ENCODE data around the gene THAP7. TPM values are rescaled to one million over a fixed set of nuclear protein-coding genes. Genes with fewer than 3 reads are reported as not detected.
A peak's percentile ranks its signal among the peaks of the same experiment; 100 is the strongest.

The THAP7 gene
- total RNA-seq, 2 experiments from 2014 or later = 22.1 to 26.8 TPM

GRCh38 chr22:21000987-21001600 is 824 bp downstream of the THAP7 start:
- ChIA-PET CTCF (interaction anchor here (0.7 kb wide), 1 partner anchor 42 kb away, joined by 3 read pairs; no protein-coding TSS in a partner anchor), POLR2A (interaction anchor here (0.6 to 1.1 kb wide), 4 partner anchors 10 to 21 kb away, joined by 3 to 7 read pairs (median 3); partner anchors contain the start of gene LZTR1)
- intact Hi-C loops (cut with micrococcal nuclease) = loop anchor here (5.0 kb wide), 1 partner anchor 581 kb away; no protein-coding TSS in a partner anchor
- Mint-ChIP-seq H3K36me3 (peaks cover 10% of the 10 kb centered on the region), H3K4me1 (ENCODE audit: low read depth) (peaks cover 21% of the 10 kb centered on the region), H3K9me3 (no peaks in the 10 kb centered on the region), H3K27ac (peak overlapping the region; percentile 97), H3K27me3 (no peaks in the 10 kb centered on the region), H3K4me3 (peak overlapping the region; percentile 94)
- DNase-seq = peak; percentile 29

- Mint-ChIP-seq H3K9me3 (no peaks in the 10 kb centered on the region), H3K4me3 (peak overlapping the region; percentile 94), H3K4me1 (ENCODE audit: low read depth) (peaks cover 21% of the 10 kb centered on the region), H3K27ac (peak overlapping the region; percentile 97), H3K36me3 (peaks cover 10% of the 10 kb centered on the region), H3K27me3 (no peaks in the 10 kb centered on the region)
- ChIA-PET POLR2A (interaction anchor here (0.6 to 1.6 kb wide), 6 partner anchors 9 to 20 kb away, joined by 3 to 7 read pairs (median 4); partner anchors contain the start of gene LZTR1), CTCF (interaction anchor here (0.7 to 1.9 kb wide), 4 partner anchors 18 to 115 kb away, joined by 3 to 6 read pairs (median 4); partner anchors contain the start of gene LZTR1)
- no peak for DNase-seq
- intact Hi-C loops (cut with micrococcal nuclease) = loop anchor here (5.0 kb wide), 1 partner anchor 582 kb away; no protein-coding TSS in a partner anchor
Measured at GRCh38 chr22:21000207-21000986, 1.5 kb downstream of the THAP7 start.

GRCh38 chr22:20999350-21000206 is 2.3 kb downstream of the THAP7 start:
- Mint-ChIP-seq H3K27ac (peak overlapping the region; percentile 97), H3K27me3 (no peaks in the 10 kb centered on the region), H3K4me3 (peak overlapping the region; percentile 94), H3K36me3 (peaks cover 13% of the 10 kb centered on the region), H3K4me1 (ENCODE audit: low read depth) (peaks cover 21% of the 10 kb centered on the region), H3K9me3 (no peaks in the 10 kb centered on the region)
- DNase-seq = no peak
- CTCF ChIA-PET = interaction anchor here (1.0 to 1.9 kb wide), 3 partner anchors 17 to 114 kb away, joined by 3 to 6 read pairs (median 4); partner anchors contain the start of gene LZTR1
- intact Hi-C loops (cut with micrococcal nuclease) = loop anchor here (5.0 kb wide), 1 partner anchor 583 kb away; no protein-coding TSS in a partner anchor
- POLR2A ChIA-PET = interaction anchor here (1.5 to 1.6 kb wide), 2 partner anchors 9 to 17 kb away, joined by 5 to 6 read pairs; partner anchors contain the start of gene LZTR1

- H3K27me3 Mint-ChIP-seq = no peaks in the 10 kb centered on the region
- H3K36me3 Mint-ChIP-seq = peaks cover 13% of the 10 kb centered on the region
- intact Hi-C loops (cut with micrococcal nuclease) = no loop called here
- POLR2A ChIA-PET = interaction anchor here (1.3 to 1.6 kb wide), 3 partner anchors 8 to 17 kb away, joined by 5 to 6 read pairs (median 5); partner anchors contain the start of gene LZTR1
- peaks cover 17% of the 10 kb centered on the region for H3K4me1 Mint-ChIP-seq (ENCODE audit: low read depth)
- no peak for DNase-seq
- CTCF ChIA-PET = interaction anchor here (1.0 to 1.9 kb wide), 3 partner anchors 16 to 113 kb away, joined by 3 to 6 read pairs (median 4); partner anchors contain the start of gene LZTR1
- no peaks in the 10 kb centered on the region for H3K9me3 Mint-ChIP-seq
- no peak overlapping the region for H3K4me3 Mint-ChIP-seq
- no peak overlapping the region for H3K27ac Mint-ChIP-seq
Measured at GRCh38 chr22:20998411-20999336, 3.2 kb downstream of the THAP7 start.

GRCh38 chr22:20997536-20998257 is 4.2 kb downstream of the THAP7 start:
- peaks cover 10% of the 10 kb centered on the region for H3K4me1 Mint-ChIP-seq (ENCODE audit: low read depth)
- CTCF ChIA-PET = no interaction called here
- H3K4me3 Mint-ChIP-seq = no peak overlapping the region
- no peak overlapping the region for H3K27ac Mint-ChIP-seq
- H3K27me3 Mint-ChIP-seq = no peaks in the 10 kb centered on the region
- DNase-seq = no peak
- intact Hi-C loops (cut with micrococcal nuclease) = no loop called here
- H3K36me3 Mint-ChIP-seq = peaks cover 13% of the 10 kb centered on the region
- POLR2A ChIA-PET = interaction anchor here (1.3 kb wide), 1 partner anchor 15 kb away, joined by 5 read pairs; the partner anchor contains the start of gene LZTR1
- H3K9me3 Mint-ChIP-seq = no peaks in the 10 kb centered on the region

- peaks cover 12% of the 10 kb centered on the region for H3K36me3 Mint-ChIP-seq
- ChIA-PET POLR2A (interaction anchor here (1.3 to 1.4 kb wide), 2 partner anchors 14 to 15 kb away, joined by 5 read pairs; partner anchors contain the start of gene LZTR1), CTCF (no interaction called here)
- H3K27me3 Mint-ChIP-seq = no peaks in the 10 kb centered on the region
- DNase-seq = no peak
- H3K27ac Mint-ChIP-seq = no peak overlapping the region
- no peak overlapping the region for H3K4me3 Mint-ChIP-seq
- intact Hi-C loops (cut with micrococcal nuclease) = no loop called here
- H3K9me3 Mint-ChIP-seq = no peaks in the 10 kb centered on the region
- peaks cover 10% of the 10 kb centered on the region for H3K4me1 Mint-ChIP-seq (ENCODE audit: low read depth)
Measured at GRCh38 chr22:20996598-20997535, 5.1 kb downstream of the THAP7 start.

GRCh38 chr22:20996031-20996410 is 5.9 kb downstream of the THAP7 start:
- no peaks in the 10 kb centered on the region for H3K27me3 Mint-ChIP-seq
- no peak for DNase-seq
- no peak overlapping the region for H3K27ac Mint-ChIP-seq
- H3K4me3 Mint-ChIP-seq = no peak overlapping the region
- CTCF ChIA-PET = no interaction called here
- no peaks in the 10 kb centered on the region for H3K9me3 Mint-ChIP-seq
- POLR2A ChIA-PET = interaction anchor here (1.4 kb wide), 1 partner anchor 14 kb away, joined by 5 read pairs; the partner anchor contains the start of gene LZTR1
- H3K4me1 Mint-ChIP-seq (ENCODE audit: low read depth) = peaks cover 10% of the 10 kb centered on the region
- intact Hi-C loops (cut with micrococcal nuclease) = no loop called here
- H3K36me3 Mint-ChIP-seq = peaks cover 8% of the 10 kb centered on the region

- Mint-ChIP-seq H3K27me3 (no peaks in the 10 kb centered on the region), H3K36me3 (peaks cover 9% of the 10 kb centered on the region), H3K4me1 (ENCODE audit: low read depth) (peaks cover 8% of the 10 kb centered on the region), H3K4me3 (no peak overlapping the region), H3K9me3 (no peaks in the 10 kb centered on the region), H3K27ac (no peak overlapping the region)
- ChIA-PET POLR2A (interaction anchor here (1.4 kb wide), 1 partner anchor 13 kb away, joined by 5 read pairs; the partner anchor contains the start of gene LZTR1), CTCF (no interaction called here)
- DNase-seq = no peak
- intact Hi-C loops (cut with micrococcal nuclease) = no loop called here
Measured at GRCh38 chr22:20995329-20996030, 6.4 kb downstream of the THAP7 start.

- POLR2A ChIA-PET = no interaction called here
- H3K9me3 Mint-ChIP-seq = no peaks in the 10 kb centered on the region
Measured at GRCh38 chr22:20994902-20995241, 7.0 kb downstream of the THAP7 start.

More at GRCh38 chr22:20994902-20995241, 7.0 kb downstream of the THAP7 start:
- intact Hi-C loops (cut with micrococcal nuclease) = no loop called here
- Mint-ChIP-seq H3K4me1 (ENCODE audit: low read depth) (peaks cover 2% of the 10 kb centered on the region), H3K27ac (no peak overlapping the region), H3K27me3 (no peaks in the 10 kb centered on the region), H3K4me3 (no peak overlapping the region), H3K36me3 (peaks cover 5% of the 10 kb centered on the region)
- CTCF ChIA-PET = no interaction called here
- DNase-seq = no peak

Data from activated CD4-positive, alpha-beta memory T cell treated with anti-CD3 and anti-CD28 coated beads for 36 hours (primary cell).